Type B pancreatic cell (in vitro differentiated cells): ENCODE data around the gene IRX4. TPM values are rescaled to one million over a fixed set of nuclear protein-coding genes. Genes with fewer than 3 reads are reported as not detected.

Experiments used
- DNase-seq: peaks from one replicate; pipeline ENCODE4 v3.0.0; 2021; ENCODE audit warnings: mixed read lengths; ENCODE audit not compliant: unreplicated experiment; ENCODE audit errors: extremely low spot score
- H3K27ac Mint-ChIP-seq: 2 replicates; pipeline ENCODE4 v1.8.0; 2021; ENCODE audit warnings: mild to moderate bottlenecking, mixed read lengths
- H3K27me3 Mint-ChIP-seq: 2 replicates; pipeline ENCODE4 v1.8.0; 2021; ENCODE audit warnings: mixed read lengths
- H3K36me3 Mint-ChIP-seq: 2 replicates; pipeline ENCODE4 v1.8.0; 2021; ENCODE audit warnings: mixed read lengths
- H3K4me1 Mint-ChIP-seq: one replicate; pipeline ENCODE4 v1.8.0; 2021; ENCODE audit warnings: mixed read lengths; ENCODE audit not compliant: unreplicated experiment
- H3K4me3 Mint-ChIP-seq: 2 replicates; pipeline ENCODE4 v1.8.0; 2021; ENCODE audit warnings: mild to moderate bottlenecking, mixed read lengths
- H3K9me3 Mint-ChIP-seq: 2 replicates; pipeline ENCODE4 v1.8.0; 2021; ENCODE audit warnings: mixed read lengths
- total RNA-seq: library from RNA; stranded (reverse); gene quantifications from 2 replicates; pipeline ENCODE4 v1.2.1, GENCODE V29; 2021; ENCODE audit warnings: low replicate concordance
- TF ChIP-seq, protein P1 (sequence below): fragments of 200-600 bp; sonication (generic); conservative IDR thresholded peaks from 2 replicates; pipeline ENCODE4 v1.5.0; 2021; ENCODE audit warnings: antibody characterized with exemption, mild to moderate bottlenecking

IRX4 gene
- total RNA-seq, 1 donor from 2014 or later: 1.6 TPM

DNA sequence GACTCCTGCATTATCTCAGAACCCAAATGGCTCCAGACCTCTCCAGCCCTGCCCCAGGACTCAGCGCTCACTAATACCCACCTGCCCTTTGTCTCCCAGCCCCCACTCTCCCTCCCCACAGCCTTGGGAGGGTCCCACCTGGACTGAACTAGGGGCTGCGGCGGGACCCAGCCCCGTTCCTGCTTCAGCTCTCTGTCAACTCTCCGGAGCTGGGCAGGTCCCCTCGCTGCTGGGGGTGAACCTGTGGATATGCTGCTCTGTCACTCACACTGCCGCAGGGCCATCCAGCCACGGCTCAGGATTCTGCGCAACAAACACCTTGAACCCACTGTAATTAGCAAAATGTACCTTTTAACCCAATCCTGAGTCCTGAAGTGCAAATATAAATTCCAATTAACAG is 44.7 kb downstream of the IRX4 start:
- peaks cover 49% of the 10 kb centered on the region for H3K27me3 Mint-ChIP-seq
- H3K4me3 Mint-ChIP-seq: no peak overlapping the region
- peaks cover 13% of the 10 kb centered on the region for H3K4me1 Mint-ChIP-seq
- no peak overlapping the region for H3K27ac Mint-ChIP-seq
- TF ChIP-seq, protein P1, sequence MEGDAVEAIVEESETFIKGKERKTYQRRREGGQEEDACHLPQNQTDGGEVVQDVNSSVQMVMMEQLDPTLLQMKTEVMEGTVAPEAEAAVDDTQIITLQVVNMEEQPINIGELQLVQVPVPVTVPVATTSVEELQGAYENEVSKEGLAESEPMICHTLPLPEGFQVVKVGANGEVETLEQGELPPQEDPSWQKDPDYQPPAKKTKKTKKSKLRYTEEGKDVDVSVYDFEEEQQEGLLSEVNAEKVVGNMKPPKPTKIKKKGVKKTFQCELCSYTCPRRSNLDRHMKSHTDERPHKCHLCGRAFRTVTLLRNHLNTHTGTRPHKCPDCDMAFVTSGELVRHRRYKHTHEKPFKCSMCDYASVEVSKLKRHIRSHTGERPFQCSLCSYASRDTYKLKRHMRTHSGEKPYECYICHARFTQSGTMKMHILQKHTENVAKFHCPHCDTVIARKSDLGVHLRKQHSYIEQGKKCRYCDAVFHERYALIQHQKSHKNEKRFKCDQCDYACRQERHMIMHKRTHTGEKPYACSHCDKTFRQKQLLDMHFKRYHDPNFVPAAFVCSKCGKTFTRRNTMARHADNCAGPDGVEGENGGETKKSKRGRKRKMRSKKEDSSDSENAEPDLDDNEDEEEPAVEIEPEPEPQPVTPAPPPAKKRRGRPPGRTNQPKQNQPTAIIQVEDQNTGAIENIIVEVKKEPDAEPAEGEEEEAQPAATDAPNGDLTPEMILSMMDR: no peak
- H3K36me3 Mint-ChIP-seq: no peaks in the 10 kb centered on the region
- no peaks in the 10 kb centered on the region for H3K9me3 Mint-ChIP-seq
- DNase-seq: no peak

DNA sequence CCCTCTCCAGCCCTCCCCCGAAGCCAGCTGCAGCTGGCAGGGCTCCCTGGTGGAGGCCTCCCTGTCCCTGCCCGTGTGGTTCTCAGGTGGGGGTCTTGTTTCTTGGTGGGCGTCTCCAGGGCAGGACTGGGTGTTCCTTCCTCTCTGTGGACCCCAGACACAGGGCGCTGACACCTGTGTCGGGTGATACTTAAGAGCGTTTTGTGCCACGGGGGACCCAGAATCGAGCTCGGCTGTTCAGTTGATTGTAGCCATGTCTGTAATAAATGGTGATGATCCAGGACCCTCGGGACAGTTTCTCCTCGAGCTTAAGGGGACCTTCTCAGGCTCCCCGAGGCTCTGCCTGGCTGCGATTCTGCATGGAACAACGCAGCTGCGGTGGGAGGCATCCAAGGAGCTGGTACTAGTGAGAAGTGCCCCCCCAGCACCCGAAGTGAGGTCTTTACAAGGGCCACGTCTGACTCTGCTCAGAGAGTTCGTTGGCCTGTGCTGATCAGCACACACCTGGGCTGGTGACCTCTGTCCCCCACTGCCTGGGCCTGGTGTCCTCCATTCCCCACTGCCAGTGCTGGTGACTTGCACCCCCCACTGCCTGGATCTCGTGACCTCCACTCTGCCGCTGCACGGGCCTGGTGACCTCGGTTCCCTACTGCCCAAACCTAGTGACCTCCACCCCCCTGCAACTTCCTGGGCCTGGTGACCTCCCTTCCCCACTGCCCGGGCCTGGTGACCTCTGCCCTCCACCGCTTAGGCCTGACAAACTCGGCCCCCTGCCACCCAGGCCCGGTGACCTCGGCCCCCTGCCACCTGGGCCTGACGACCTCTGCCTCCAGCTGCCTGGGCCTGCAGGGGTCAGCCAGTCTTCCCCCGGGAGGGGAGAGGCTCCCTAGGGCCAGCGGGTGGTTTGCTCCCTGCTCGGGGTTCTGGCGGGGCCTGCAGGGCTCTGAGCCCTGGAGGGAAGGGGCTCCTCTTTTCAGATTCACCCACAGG is 45.5 kb downstream of the IRX4 start:
- H3K4me1 Mint-ChIP-seq: peaks cover 13% of the 10 kb centered on the region
- H3K9me3 Mint-ChIP-seq: no peaks in the 10 kb centered on the region
- no peaks in the 10 kb centered on the region for H3K36me3 Mint-ChIP-seq
- no peak overlapping the region for H3K4me3 Mint-ChIP-seq
- H3K27ac Mint-ChIP-seq: no peak overlapping the region
- peaks cover 53% of the 10 kb centered on the region for H3K27me3 Mint-ChIP-seq
- TF ChIP-seq, protein P1: no peak
- DNase-seq: no peak

DNA sequence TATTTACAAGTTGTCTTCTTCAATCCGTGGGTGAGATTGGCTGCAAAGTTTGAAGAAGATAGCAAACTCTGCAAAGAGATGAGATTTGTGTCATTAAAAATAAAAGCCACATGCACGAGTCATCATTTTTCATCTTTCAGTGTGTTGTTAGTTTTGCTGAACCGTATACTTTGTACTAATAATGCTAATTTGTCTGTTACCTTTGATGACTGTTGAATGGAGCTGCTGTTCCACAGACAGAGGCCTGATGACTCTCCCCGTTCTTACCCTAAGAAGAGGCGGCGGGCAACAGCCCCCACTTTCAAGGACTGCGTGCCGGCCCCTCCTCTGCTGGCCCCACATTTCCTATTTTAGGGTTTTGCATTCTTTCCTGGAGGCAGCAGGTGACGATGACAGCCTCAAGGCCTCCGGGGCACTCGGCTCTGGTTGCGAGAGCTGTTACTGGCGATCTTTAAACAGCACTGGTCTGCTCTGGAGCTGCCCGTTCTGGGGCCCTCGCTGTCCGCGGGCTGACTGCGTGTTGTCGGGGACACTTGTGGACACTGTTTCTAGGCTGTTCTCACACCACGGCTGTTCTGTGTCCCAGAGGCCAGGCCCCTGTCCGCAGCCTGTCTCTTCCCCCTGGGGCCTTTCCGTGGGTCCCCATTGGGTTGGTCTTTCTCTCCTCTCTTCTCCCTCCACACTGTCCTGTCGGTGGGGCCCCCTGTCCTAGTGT is 46.4 kb downstream of the IRX4 start:
- Mint-ChIP-seq H3K36me3 (no peaks in the 10 kb centered on the region), H3K27ac (no peak overlapping the region), H3K27me3 (peaks cover 51% of the 10 kb centered on the region), H3K9me3 (no peaks in the 10 kb centered on the region), H3K4me1 (peaks cover 10% of the 10 kb centered on the region), H3K4me3 (no peak overlapping the region)
- DNase-seq: no peak
- TF ChIP-seq, protein P1: no peak

DNA sequence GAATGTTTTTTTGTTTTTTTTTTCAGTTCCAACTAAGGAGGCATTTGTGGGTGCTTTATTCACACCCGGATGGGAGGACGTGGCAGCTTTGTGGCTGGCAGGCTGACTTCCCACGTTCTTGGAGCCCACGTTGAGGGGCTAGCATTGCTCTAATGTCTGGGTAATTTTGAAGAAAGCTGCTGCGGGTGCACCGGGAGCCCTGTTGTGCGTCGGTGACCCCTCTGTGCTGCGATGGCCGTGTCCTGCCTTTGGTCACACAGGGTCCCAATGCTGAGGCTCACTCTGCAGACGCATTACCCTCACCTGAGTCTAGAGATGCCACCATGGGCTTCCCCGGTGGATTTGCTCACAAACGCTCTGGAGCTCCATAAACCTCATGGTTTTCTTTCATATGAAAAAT is 47.3 kb downstream of the IRX4 start:
- Mint-ChIP-seq H3K36me3 (no peaks in the 10 kb centered on the region), H3K9me3 (no peaks in the 10 kb centered on the region)

DNA sequence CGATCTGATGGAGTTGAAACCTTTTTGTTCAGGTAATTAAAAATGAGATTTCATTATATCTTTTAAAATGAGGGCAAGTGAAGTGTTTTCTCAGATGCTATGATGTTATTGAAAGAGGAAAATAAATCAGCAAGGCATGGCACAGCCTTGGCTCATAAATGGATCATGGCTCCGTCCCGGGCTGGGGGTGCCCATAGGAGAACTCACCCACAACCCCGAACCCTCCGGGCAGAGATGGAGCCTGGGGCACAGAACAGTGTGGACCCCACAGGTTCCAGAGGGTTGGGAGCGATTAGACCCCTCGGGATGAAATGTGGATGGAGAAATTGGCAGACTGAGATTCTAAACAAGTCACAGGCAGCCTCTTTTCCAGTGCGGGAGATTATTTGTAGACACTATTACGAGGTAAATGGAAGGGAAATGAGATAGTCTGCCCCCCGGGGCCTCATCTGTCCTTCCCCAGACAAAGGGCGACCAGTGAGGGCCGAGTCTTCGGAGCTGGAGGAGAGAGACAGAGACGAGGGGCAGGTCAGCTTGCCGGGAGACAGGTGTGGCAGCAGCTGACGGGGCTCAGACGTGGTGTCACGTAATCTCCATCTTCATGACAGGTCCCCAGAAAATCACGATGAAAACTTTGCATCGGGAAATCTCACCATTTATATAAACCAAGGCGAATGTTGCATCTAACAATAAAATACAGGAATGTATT is 47.9 kb downstream of the IRX4 start:
- Mint-ChIP-seq H3K27ac (no peak overlapping the region), H3K9me3 (no peaks in the 10 kb centered on the region), H3K36me3 (no peaks in the 10 kb centered on the region), H3K4me1 (peaks cover 8% of the 10 kb centered on the region), H3K4me3 (no peak overlapping the region), H3K27me3 (peaks cover 46% of the 10 kb centered on the region)
- TF ChIP-seq, protein P1: no peak
- DNase-seq: no peak

More for the DNA sequence above, 47.3 kb downstream of the IRX4 start:
- Mint-ChIP-seq H3K27ac (no peak overlapping the region), H3K4me1 (peaks cover 8% of the 10 kb centered on the region), H3K4me3 (no peak overlapping the region), H3K27me3 (peaks cover 47% of the 10 kb centered on the region)
- DNase-seq: no peak
- TF ChIP-seq, protein P1: no peak
